GM21825 (cell line): ENCODE data around the gene ACADM.
"Not testable (repeated sequence)": the region's sequence is repeated elsewhere in the genome, so short reads cannot be mapped to it uniquely, and the experiment has no call there.

ENCODE experiments used
- ATAC-seq: cut with Tn5 transposase; IDR thresholded peaks from one replicate; pipeline ENCODE4 v1.9.1; 2021; ENCODE audit warnings: mild to moderate bottlenecking, moderate library complexity; ENCODE audit not compliant: unreplicated experiment

The ACADM gene

DNA sequence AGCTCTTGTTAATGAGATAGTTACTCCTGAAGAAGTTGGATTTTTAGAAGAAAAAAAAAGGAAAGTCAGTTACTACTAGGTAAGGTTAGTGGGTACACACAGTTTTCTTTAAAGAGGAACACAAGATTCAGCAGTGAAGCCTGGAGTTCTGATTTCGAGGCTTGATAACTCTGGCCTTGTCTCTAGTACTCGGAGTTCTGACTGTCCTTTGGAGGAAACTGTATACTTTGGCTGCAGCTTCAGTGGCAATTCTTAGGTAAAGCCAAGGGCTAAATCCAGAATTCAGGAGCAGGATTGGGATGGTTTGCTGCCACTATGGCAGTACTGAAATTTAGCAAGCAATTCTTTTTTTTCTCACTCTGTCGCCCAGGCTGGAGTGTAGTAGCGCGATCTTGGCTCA, 9.2 kb downstream of the ACADM start:
- ATAC-seq: no peak

GRCh38 chr1:75736016-75736415, 11.5 kb downstream of the ACADM start:
- ATAC-seq: no peak

DNA sequence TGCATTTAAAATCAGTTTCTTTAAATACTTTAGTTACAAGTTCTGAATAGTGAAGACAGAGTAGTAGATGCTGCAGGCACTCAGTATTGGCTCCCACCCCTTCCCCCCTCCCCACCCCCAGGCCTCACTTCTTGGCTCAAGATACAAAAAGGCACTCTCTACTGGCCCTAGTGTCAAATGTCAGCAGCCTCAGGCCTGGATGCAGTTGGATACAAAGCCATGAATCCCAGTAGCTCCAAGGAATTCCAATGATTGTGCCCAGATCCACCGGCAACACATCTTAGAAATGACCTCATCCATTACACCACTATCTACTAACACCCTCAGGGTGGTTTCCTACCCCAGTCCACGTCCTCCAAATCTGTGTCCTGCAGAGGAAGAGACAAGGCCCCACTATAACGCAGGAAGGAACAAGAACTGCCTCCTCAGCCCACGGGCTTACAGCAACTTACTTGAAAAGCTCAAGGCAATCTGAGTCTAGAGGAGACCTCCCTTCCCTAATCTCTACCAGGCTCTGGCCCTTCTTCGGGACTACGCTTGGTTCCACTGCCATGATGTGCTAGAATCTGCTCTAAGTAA, 17.6 kb downstream of the ACADM start:
- ATAC-seq: no peak

DNA sequence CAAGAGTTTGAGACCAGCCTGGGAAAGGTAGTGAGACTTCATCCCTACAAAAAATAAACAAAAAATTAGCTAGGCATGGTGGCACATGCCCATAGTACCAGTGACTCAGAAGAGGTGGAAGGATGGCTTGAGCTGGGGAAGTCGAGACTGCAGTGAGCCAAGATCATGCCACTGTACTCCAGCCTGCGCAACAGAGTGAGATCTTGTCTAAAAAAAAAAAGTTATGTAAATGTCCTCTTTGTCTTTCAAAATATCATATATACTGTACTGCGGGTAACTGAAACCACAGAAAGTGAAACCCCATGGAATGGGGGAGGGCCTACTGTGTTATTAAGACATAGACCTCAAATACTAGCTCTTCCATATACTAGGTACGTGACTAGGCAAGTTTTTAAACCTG, 20.8 kb downstream of the ACADM start:
- peak; percentile 74 for ATAC-seq

DNA sequence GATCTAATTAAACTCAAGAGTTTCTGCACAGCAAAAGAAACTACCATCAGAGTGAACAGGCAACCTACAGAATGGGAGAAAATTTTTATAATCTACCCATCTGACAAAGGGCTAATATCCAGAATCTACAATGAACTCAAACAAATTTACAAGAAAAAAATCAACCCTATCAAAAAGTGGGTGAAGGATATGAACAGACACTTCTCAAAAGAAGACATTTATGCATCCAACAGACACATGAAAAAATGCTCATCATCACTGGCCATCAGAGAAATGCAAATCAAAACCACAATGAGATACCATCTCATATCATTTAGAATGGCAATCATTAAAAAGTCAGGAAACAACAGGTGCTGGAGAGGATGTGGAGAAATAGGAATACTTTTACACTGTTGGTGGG, 32.7 kb downstream of the ACADM start:
- ATAC-seq: not testable (repeated sequence)

DNA sequence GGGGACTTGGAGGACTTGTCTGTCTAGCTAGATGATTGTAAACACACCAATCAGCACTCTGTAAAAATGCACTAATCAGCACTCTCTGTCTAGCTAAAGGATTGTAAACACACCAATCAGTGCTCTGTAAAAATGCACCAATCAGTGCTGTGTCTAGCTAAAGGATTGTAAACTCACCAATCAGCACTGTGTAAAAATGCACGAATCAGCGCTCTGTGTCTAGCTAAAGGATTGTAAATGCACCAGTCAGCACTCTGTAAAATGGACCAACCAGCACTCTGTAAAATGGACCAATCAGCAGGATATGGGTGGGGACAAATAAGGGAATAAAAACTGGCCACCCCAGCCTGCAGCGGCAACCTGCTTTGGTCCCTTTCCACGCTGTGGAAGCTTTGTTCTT, 34.0 kb downstream of the ACADM start:
- not testable (repeated sequence) for ATAC-seq

GRCh38 chr1:75764057-75764655, 39.6 kb downstream of the ACADM start:
- peak; percentile 51 for ATAC-seq

DNA sequence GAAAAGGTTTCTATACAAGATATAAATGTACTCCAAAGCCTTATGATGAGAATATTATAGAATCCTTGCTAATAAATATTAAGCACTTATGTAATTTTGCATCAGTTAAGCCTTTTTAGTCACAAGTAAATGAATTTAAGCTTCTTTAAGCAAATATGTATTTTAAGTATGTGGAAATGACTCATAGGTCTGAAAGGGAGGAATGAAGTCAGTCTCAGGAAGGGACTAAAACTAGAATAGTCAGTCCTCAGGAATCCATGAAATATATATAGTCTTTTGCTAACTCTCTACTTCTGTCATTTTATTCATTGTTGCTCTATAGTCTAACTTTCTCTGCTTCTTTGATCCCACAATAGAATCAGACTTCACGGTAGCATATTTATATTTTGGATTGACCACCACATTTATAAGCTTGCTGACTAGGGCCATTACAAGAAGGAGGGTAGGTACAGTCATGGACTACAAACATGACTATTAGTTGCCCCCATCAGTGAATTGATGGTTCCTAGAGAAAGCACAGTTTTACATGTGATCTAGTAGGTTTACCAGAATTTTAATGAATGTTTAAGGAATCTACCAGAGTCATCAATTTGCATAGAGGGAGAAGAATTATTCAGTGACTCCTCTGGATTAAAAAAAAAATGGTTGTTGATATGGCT, 41.3 kb downstream of the ACADM start:
- no peak for ATAC-seq

DNA sequence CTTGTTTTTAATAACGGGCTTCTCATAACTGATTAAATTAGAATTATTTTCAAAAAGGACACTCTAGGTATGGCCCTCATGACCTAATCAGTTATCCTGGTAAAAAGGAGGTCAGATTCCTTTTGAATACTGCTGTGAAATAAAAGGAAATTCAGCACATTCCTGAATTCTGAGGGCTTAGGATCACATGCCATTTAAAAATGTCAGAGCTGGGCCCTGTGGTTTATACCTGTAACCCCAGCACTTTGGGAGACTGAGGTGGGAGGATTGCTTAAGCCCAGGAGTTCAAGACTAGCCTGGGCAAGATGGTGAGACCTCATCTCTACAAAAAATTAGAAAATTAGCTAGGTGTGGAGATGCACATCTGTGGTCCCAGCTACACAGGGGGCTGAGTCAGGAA, 43.5 kb downstream of the ACADM start:
- no peak for ATAC-seq

GRCh38 chr1:75770761-75771160, 46.3 kb downstream of the ACADM start:
- ATAC-seq: no peak

DNA sequence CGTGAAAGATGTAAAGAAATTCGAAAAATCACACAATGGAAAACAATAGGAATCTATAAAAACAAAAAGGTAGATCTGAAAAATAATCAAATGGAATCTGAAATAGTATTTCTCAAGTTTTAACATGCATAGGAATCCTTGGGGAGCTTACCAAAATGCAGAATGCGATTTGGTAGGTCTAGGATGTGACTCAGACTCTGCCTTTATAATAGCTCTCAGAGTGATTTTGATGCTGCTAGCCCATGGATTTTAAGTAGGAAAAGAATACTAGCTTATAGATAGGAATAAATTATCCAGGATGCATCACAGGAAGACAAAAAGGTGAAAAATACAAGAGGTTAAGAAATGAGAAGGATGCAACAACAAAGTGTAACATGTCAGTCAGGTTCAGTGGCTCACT, 47.5 kb downstream of the ACADM start:
- ATAC-seq: no peak

DNA sequence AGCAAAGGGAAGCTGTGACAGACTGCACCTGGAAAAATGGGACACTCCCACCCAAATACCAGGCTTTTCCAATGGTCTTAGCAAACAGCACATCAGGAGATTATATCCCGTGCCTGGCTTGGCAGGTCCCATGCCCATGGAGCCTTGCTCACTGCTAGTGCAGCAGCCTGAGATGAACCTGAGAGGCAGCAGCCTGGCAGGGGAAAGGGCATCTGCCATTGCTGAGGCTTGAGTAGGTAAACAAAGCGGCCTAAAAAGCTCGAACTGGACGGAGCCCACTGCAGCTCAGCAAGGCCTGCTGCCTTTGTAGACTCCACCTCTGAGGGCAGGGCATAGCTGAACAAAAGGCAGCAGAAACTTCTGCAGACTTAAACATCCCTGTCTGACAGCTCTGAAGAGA, 53.3 kb downstream of the ACADM start:
- not testable (repeated sequence) for ATAC-seq

GRCh38 chr1:75778694-75779093, 54.2 kb downstream of the ACADM start:
- not testable (repeated sequence) for ATAC-seq

- not testable (repeated sequence) for ATAC-seq
Measured at GRCh38 chr1:75780183-75780582, 55.7 kb downstream of the ACADM start.

DNA sequence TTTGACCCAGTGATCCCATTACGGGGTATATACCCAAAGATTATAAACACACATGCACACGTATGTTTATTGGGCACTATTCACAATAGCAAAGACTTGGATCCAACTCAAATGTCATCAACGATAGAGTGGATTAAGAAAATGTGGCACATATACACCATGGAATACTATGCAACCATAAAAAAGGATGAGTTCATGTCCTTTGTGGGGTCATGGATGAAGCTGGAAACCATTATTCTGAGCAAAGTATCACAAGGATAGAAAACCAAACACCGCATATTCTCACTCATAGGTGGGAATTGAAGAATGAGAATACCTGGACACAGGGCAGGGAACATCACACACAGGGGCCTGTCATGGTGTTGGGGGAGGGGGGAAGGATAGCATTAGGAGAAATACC, 59.4 kb downstream of the ACADM start:
- not testable (repeated sequence) for ATAC-seq

DNA sequence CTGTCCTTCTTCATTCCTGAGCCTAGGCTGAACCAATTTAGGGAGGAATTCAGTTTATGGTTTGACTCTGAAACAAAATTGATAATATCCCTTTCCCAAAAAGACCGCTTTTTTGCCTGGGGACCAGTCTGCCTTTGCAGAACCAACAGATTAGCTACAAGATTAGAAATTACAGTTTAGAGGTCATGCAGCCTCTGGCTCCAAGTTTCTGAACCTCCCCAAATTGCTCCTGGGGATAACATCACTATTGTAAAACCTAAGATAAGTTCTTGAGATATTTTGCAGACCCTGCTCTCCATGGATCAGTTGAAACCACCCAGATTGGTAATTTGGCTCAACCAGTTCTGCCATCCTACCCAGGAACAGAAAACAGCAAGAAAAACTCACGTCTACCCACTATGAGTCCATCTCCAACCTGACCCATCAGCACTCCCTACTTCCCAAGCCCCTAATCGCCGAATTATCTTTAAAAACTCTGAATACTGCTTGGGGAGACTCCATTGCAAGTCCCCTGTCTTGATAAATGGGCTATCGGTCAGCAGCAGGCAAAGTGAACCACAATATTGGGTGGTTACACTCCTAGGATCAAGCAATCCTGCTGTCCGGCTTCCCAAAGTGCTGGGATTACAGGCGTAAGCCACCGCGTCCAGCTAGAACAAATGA, 60.9 kb downstream of the ACADM start:
- peak; percentile 18 for ATAC-seq

DNA sequence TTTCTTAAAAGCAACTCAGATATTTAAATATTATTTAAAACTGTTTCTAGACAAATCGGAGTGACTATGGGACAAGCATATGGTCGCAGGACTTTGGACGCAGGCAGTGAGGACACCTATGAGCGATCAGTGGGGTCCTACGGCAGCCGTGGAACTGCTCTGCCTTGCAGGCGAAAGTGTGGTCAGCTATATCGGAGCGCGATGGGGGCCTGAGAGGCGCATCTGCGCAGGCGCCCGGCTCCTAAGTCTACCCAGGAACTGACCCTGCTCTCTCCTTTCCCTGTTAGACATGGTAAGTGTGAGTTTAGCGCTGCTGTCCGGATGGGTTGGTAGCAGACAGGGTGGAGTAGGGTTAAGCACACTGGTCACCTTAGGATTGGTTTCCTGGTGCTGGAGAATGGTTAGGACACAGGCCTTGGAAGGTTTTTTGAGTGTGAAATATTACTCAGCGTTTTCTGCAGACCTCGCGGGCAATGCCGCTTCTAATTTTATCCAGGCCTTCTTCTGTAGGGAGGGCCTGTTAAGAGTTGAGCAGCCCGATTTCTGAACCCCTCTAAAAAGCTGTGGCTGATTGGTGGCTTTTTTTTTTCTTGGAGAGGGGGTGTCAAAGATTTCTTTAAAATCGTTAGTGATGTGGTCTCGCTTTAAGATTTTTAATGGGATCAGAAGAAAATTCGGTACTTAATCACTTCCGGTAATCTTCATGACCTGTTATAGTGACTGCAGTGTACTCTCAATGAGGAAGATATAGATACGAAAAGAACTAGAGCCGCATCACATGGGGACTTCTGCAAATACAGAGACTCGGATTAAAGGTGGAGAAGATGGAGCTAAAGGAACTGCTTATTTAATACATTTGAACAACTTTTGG, 61.7 kb downstream of the ACADM start, which contains the start of gene RABGGTB:
TSS of gene RABGGTB (plus strand) at position 274 of the 871 bp plus-strand sequence. CDS start at position 290, 16 bp downstream.
- ATAC-seq: peak; percentile 71

DNA sequence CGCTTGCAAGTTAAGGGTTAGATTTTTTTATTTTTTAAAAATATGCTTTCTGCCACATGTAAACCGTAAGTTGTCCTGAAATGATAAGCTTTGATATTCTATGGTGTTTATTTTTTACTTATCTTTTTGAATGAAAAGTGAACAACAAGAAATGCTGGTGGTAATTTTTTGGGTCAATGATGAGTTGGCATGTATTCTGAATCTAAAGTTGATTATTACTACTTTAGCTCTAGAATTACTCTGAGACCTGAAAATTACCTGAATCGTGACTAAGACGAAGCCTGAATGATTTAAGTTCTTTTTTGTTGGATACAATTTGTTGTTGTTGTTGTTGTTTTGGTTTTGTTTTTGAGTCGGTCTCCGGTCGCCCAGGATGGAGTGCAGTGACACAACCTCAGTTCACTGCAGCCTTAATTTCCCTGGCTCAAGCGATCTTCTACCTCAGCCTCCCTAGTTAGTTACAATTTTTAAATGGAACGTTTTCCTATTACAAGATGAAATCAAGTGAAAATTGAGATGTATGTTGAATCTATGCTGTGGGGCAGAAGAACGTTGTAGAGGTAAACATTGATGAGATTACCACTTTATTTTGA, 62.5 kb downstream of the ACADM start:
- no peak for ATAC-seq

DNA sequence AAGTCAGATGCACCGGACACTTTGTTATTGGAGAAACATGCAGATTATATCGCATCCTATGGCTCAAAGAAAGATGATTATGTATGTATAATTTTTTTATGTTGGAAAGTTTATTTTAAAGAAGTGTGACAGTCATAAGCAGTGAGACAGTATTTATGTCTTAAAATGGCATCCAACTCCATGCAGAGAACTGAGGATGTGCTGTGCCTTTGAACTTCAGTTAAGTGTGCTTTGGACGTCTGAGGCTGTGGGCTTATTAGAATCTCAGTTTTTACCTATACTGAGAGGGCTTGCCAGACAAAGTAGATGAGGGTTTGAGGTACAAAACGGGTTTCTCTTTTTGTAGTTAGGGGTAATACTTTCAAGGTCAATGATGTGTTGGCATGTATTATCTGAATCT, 63.0 kb downstream of the ACADM start:
- no peak for ATAC-seq

DNA sequence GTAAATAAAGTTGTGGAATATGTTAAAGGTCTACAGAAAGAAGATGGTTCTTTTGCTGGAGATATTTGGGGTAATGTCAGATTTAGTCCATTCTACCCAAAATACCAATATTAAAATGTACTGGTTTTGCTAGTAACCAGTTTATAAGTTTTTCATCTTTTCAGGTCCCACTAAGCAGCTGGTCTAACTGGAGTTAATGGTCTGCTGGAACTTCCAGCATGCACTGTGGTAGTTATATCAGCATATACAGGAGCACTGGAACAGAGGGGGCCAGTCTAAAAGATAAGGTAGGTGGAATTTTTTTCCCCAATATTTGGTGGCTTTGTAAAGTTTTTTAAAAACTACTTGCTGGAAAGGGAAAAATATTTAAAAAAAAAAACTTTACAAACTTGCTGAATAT, 65.5 kb downstream of the ACADM start:
- ATAC-seq: no peak
